Thoracic aorta (tissue), 2 donors: ENCODE results near the gene UNC93B1. TPM values are rescaled to one million over a fixed set of nuclear protein-coding genes. Genes with fewer than 3 reads are reported as not detected.

Source experiments
- ATAC-seq: fragments of 150-250 bp; one replicate; pipeline ENCODE4 v1.8.0; 2017; ENCODE audit warnings: low read depth; ENCODE audit not compliant: insufficient number of reproducible peaks, low FRiP score
- DNase-seq: peaks from one replicate; pipeline ENCODE4 v3.0.0-alpha.2; 2020; ENCODE audit warnings: low spot score
- H3K27ac ChIP-seq, 2 donors: fragments of 200-600 bp; sonication (generic); 1 replicate in 1 of 2; 2 replicates in 1 of 2; pipeline ENCODE4 v1.5.1; 2016; ENCODE audit warnings: mild to moderate bottlenecking in 2 of 2, moderate library complexity in 2 of 2
- H3K27me3 ChIP-seq: fragments of 200-600 bp; sonication (generic); replicated peaks from 2 replicates; pipeline ENCODE4 v1.6.0; 2016; ENCODE audit warnings: mild to moderate bottlenecking; ENCODE audit not compliant: insufficient read depth
- H3K36me3 ChIP-seq: fragments of 200-600 bp; sonication (generic); one replicate; pipeline ENCODE4 v1.5.1; 2016
- H3K4me1 ChIP-seq, 2 donors: fragments of 200-600 bp; sonication (generic); 1 replicate in 1 of 2; 2 replicates in 1 of 2; pipeline versions ENCODE4 v1.5.1 to v1.6.0; 2016; ENCODE audit warnings: low read depth in 2 of 2, mild to moderate bottlenecking in 1 of 2; ENCODE audit not compliant: control insufficient read depth in 1 of 2
- H3K4me3 ChIP-seq: fragments of 200-600 bp; sonication (generic); 2 replicates; pipeline ENCODE4 v1.5.1; 2016; ENCODE audit warnings: mild to moderate bottlenecking
- H3K9me3 ChIP-seq: fragments of 200-600 bp; sonication (generic); 2 replicates; pipeline ENCODE4 v1.5.1; 2016
- CTCF ChIP-seq: fragments of 200-600 bp; sonication (generic); IDR thresholded peaks from one replicate; pipeline ENCODE4 v1.5.1; 2019; ENCODE audit warnings: antibody characterized with exemption
- total RNA-seq, 2 donors: library from RNA; depleted of rRNA; stranded (reverse); fragments of >200 nt; gene quantifications; one replicate each; pipeline versions ENCODE4 v1.1.0 to v1.2.3, GENCODE V29; 2016

UNC93B1 gene
- total RNA-seq, 2 donors from 2014 or later: 39.6 to 72.4 TPM

- Histone ChIP-seq H3K4me3 (no peak overlapping the region), H3K27ac (peak overlapping the region; percentile 72 to 74), H3K27me3 (no peaks in the 10 kb centered on the region), H3K9me3 (no peaks in the 10 kb centered on the region), H3K4me1 (peaks cover 24 to 41% of the 10 kb centered on the region in 2 donors), H3K36me3 (peaks cover 29% of the 10 kb centered on the region)
- DNase-seq (no peak), ATAC-seq (no peak)
- no peak for TF ChIP-seq CTCF
Observed at GRCh38 chr11:68041617-68042218, 37.8 kb upstream of the UNC93B1 start.

DNA sequence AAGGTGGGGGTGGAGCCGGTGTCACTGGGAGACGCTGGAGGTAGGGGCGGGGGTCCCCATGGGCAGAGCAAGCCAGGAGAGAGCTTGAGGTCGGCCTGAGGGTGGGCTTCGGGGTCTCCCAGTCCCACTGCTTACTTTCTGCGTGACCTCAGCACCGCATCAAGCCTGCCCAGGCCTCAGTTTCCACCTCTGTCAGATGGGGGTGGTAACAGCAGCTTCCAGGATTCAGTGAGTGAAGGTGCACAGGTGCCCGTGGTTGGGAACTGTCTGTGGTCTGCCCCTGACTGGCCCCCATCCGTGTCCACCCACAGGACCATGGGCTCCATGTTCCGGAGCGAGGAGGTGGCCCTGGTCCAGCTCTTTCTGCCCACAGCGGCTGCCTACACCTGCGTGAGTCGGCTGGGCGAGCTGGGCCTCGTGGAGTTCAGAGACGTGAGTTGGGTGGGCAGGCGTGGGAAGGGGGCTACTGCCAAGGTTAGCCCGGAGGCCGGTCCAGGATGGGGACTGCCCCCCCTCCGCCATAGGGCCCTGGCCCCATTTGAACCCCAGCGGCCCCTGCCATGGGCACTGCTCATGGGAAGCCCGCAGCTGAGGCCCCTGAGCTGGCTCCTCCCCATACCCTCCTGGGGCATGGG is 37.2 kb upstream of the UNC93B1 start:
- peak overlapping the region; percentile 72 to 74 for H3K27ac ChIP-seq
- ATAC-seq: no peak
- peak overlapping the region; percentile 91 for H3K4me3 ChIP-seq
- peaks cover 29% of the 10 kb centered on the region for H3K36me3 ChIP-seq
- peaks cover 27 to 41% of the 10 kb centered on the region in 2 donors for H3K4me1 ChIP-seq
- DNase-seq: no peak
- no peak for TF ChIP-seq CTCF
- H3K27me3 ChIP-seq: no peaks in the 10 kb centered on the region
- no peaks in the 10 kb centered on the region for H3K9me3 ChIP-seq

- TF ChIP-seq CTCF: no peak
- Histone ChIP-seq H3K27ac (peak overlapping the region; percentile 72 to 74), H3K27me3 (no peaks in the 10 kb centered on the region), H3K4me1 (peaks cover 27 to 41% of the 10 kb centered on the region in 2 donors), H3K9me3 (no peaks in the 10 kb centered on the region), H3K4me3 (peak overlapping the region; percentile 91), H3K36me3 (peaks cover 29% of the 10 kb centered on the region)
- DNase-seq: no peak
- peak; percentile 11 for ATAC-seq
Observed at GRCh38 chr11:68040101-68040956, 36.4 kb upstream of the UNC93B1 start.

- DNase-seq (no peak), ATAC-seq (no peak)
- Histone ChIP-seq H3K9me3 (no peaks in the 10 kb centered on the region), H3K27me3 (no peaks in the 10 kb centered on the region), H3K4me1 (peaks cover 27 to 41% of the 10 kb centered on the region in 2 donors), H3K4me3 (peak overlapping the region; percentile 91), H3K36me3 (peaks cover 22% of the 10 kb centered on the region), H3K27ac (peak overlapping the region; percentile 72 to 74)
- TF ChIP-seq CTCF: no peak
Observed at GRCh38 chr11:68039526-68040086, 35.7 kb upstream of the UNC93B1 start.
